Body of pancreas (tissue), 4 donors: ENCODE measurements around the gene SET. TPM values are rescaled to one million over a fixed set of nuclear protein-coding genes. Genes with fewer than 3 reads are reported as not detected.
"Not testable (repeated sequence)": the region's sequence is repeated elsewhere in the genome, so short reads cannot be mapped to it uniquely, and the experiment has no call there.

Experiments used
- ATAC-seq: fragments of 150-250 bp; one replicate; pipeline ENCODE4 v1.9.1; 2016
- DNase-seq, 4 donors: peaks; one replicate each; pipeline ENCODE4 v3.0.0-alpha.2; 2019
- H3K27ac ChIP-seq, 4 donors: fragments of 200-600 bp; sonication (generic); 1 replicate in 3 of 4; 2 replicates in 1 of 4; pipeline versions ENCODE4 v1.5.1 to v1.6.1; 2016 to 2019; ENCODE audit warnings: mild to moderate bottlenecking in 1 of 4, mixed read lengths in 1 of 4, moderate library complexity in 1 of 4
- H3K27me3 ChIP-seq, 2 donors: fragments of 200-600 bp; sonication (generic); one replicate each; pipeline ENCODE4 v1.6.0; 2016; ENCODE audit warnings: mild to moderate bottlenecking in 1 of 2
- H3K36me3 ChIP-seq, 2 donors: fragments of 200-600 bp; sonication (generic); replicated peaks in 1 of 2; 2 replicates each; pipeline ENCODE4 v1.5.1; 2016; ENCODE audit warnings: low read depth in 2 of 2; ENCODE audit not compliant: insufficient read depth in 1 of 2
- H3K4me1 ChIP-seq: fragments of 200-600 bp; sonication (generic); one replicate; pipeline ENCODE4 v1.6.0; 2016
- H3K4me3 ChIP-seq, 2 donors: fragments of 200-600 bp; sonication (generic); 1 replicate in 1 of 2; 2 replicates in 1 of 2; pipeline ENCODE4 v1.5.1; 2016 to 2019
- H3K9me3 ChIP-seq, 3 donors: fragments of 200-600 bp; sonication (generic); 1 replicate in 2 of 3; 2 replicates in 1 of 3; pipeline ENCODE4 v1.5.1; 2016
- CTCF ChIP-seq, 7 experiments: fragments of 450-650 bp in 4 of 7; fragments of 200-600 bp in 3 of 7; sonication (generic) in 3 of 7; IDR thresholded peaks; one replicate each; pipeline ENCODE4 v1.5.1; 2016 to 2019; ENCODE audit warnings: antibody characterized with exemption in 7 of 7
- POLR2A ChIP-seq, 3 donors: fragments of 450-650 bp; IDR thresholded peaks; one replicate each; pipeline ENCODE4 v1.6.1; 2016; ENCODE audit warnings: antibody characterized with exemption in 3 of 3, mild to moderate bottlenecking in 2 of 3
- WGBS, 2 donors: methylation state at CpG; one replicate each; pipeline ENCODE4 v1.1.5; 2017; 5-methylcytosine and 5-hydroxymethylcytosine counted together
- intact Hi-C: fragments of 100-400 bp; cut with DNase I; formaldehyde crosslinking; loops from one replicate; pipeline ENCODE4 v1.15.1; 2023
- total RNA-seq, 2 donors: library from RNA; depleted of rRNA; stranded (reverse); fragments of >200 nt; gene quantifications; one replicate each; pipeline ENCODE4 v1.1.0, GENCODE V29; 2016

SET gene
- total RNA-seq, 2 donors from 2014 or later, result 70.9 to 87.2 TPM

DNA sequence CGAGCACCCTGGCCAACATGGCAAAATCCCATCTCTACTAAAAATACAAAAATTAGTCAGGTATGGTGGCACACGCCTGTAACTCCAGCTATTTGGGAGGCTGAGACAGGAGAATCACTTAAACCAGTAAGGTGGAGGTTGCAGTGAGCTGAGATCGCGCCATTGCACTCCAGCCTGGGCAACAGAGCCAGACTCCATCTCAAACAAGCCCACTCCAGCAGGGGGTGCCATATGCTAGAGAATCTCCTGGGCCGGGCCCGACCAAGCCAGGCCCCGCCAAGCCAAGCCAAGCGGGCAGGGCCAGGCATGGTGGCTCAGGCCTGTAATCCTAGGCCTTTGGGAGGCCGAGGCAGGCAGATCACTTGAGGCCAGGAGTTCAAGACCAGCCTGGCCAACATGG is 40.8 kb upstream of the SET start:
- 90 to 92% methylated on average over 9 of the region's 9 CpGs for WGBS, 2 donors
- ATAC-seq (peak; percentile 60), DNase-seq (peak; percentile 33 to 66 (median 42))
- TF ChIP-seq CTCF (IDR thresholded peaks at IDR 0.05), result peak in 4 of 7 experiments; percentile 18 to 31 (median 30)
- H3K4me3 ChIP-seq, H3K27me3 ChIP-seq, H3K27ac ChIP-seq, H3K9me3 ChIP-seq, intact Hi-C loops, H3K4me1 ChIP-seq, H3K36me3 ChIP-seq: not testable (repeated sequence)

- Histone ChIP-seq H3K4me3 (no peak overlapping the region), H3K27ac (no peak overlapping the region), H3K27me3 (no peaks in the 10 kb centered on the region), H3K36me3 (no peaks in the 10 kb centered on the region), H3K4me1 (peaks cover 7% of the 10 kb centered on the region), H3K9me3 (no peaks in the 10 kb centered on the region)
- no peak for ATAC-seq
- intact Hi-C loops, result no loop called here
- WGBS, 2 donors, result 90 to 92% methylated on average over 5 of the region's 5 CpGs
- TF ChIP-seq POLR2A (IDR thresholded peaks at IDR 0.05) (no peak), CTCF (IDR thresholded peaks at IDR 0.05) (no peak)
- no peak for DNase-seq
Observed at GRCh38 chr9:128651798-128652197, 37.2 kb upstream of the SET start.

GRCh38 chr9:128653908-128654307 is 35.1 kb upstream of the SET start:
- intact Hi-C loops, result no loop called here
- Histone ChIP-seq H3K9me3 (no peaks in the 10 kb centered on the region), H3K27ac (no peak overlapping the region), H3K27me3 (no peaks in the 10 kb centered on the region), H3K36me3 (no peaks in the 10 kb centered on the region), H3K4me1 (peaks cover 7% of the 10 kb centered on the region), H3K4me3 (no peak overlapping the region)
- WGBS, 2 donors, result 95 to 99% methylated on average over 7 to 8 of the region's 8 CpGs
- DNase-seq, result no peak
- TF ChIP-seq CTCF (IDR thresholded peaks at IDR 0.05) (no peak), POLR2A (IDR thresholded peaks at IDR 0.05) (no peak)
- no peak for ATAC-seq

GRCh38 chr9:128654481-128654880 is 34.5 kb upstream of the SET start:
- Histone ChIP-seq H3K4me1 (peaks cover 7% of the 10 kb centered on the region), H3K9me3 (no peaks in the 10 kb centered on the region), H3K27me3 (no peaks in the 10 kb centered on the region), H3K27ac (no peak overlapping the region), H3K4me3 (no peak overlapping the region), H3K36me3 (no peaks in the 10 kb centered on the region)
- WGBS, 2 donors, result 100% methylated on average over 1 of the region's 1 CpG
- TF ChIP-seq CTCF (IDR thresholded peaks at IDR 0.05) (no peak), POLR2A (IDR thresholded peaks at IDR 0.05) (no peak)
- ATAC-seq (no peak), DNase-seq (no peak)
- intact Hi-C loops, result no loop called here
